Smooth muscle cell (in vitro differentiated cells): ENCODE measurements around the gene SLC6A19. TPM values are rescaled to one million over a fixed set of nuclear protein-coding genes. Genes with fewer than 3 reads are reported as not detected.

Experiments used
- DNase-seq: peaks from one replicate; lab custom pipeline; 2025; ENCODE audit not compliant: unreplicated experiment; lab: John Stamatoyannopoulos, UW
- H2AFZ ChIP-seq: fragments of 200-600 bp; sonication (generic); 2 replicates; pipeline ENCODE4 v1.6.0; 2016; ENCODE audit warnings: antibody characterized with exemption, low read depth, mild to moderate bottlenecking
- H3F3A ChIP-seq: fragments of 200-600 bp; sonication (generic); 2 replicates; pipeline ENCODE4 v1.6.0; 2017; ENCODE audit warnings: antibody characterized with exemption, low read depth
- H3K27ac ChIP-seq: fragments of 200-600 bp; sonication (generic); 2 replicates; pipeline ENCODE4 v1.5.1; 2016; ENCODE audit warnings: low read depth, mild to moderate bottlenecking
- H3K27me3 ChIP-seq: fragments of 200-600 bp; sonication (generic); 2 replicates; pipeline ENCODE4 v1.6.1; 2016; ENCODE audit warnings: low read depth, mild to moderate bottlenecking
- H3K36me3 ChIP-seq: fragments of 200-600 bp; sonication (generic); 2 replicates; pipeline ENCODE4 v1.5.1; 2016; ENCODE audit warnings: low read depth
- H3K4me1 ChIP-seq: fragments of 200-600 bp; sonication (generic); 2 replicates; pipeline ENCODE4 v1.5.1; 2016; ENCODE audit warnings: low read depth
- H3K4me2 ChIP-seq: fragments of 200-600 bp; sonication (generic); 2 replicates; pipeline ENCODE4 v1.6.0; 2016; ENCODE audit warnings: mild to moderate bottlenecking
- H3K4me3 ChIP-seq: fragments of 200-600 bp; sonication (generic); 2 replicates; pipeline ENCODE4 v1.5.1; 2016; ENCODE audit warnings: mild to moderate bottlenecking
- H3K79me2 ChIP-seq: fragments of 200-600 bp; sonication (generic); 2 replicates; pipeline ENCODE4 v1.6.0; 2016; ENCODE audit warnings: low read depth, mild to moderate bottlenecking
- H3K9ac ChIP-seq: fragments of 200-600 bp; sonication (generic); 2 replicates; pipeline ENCODE4 v1.6.0; 2016; ENCODE audit warnings: low read depth
- H3K9me3 ChIP-seq: fragments of 200-600 bp; sonication (generic); replicated peaks from 2 replicates; pipeline ENCODE4 v1.5.1; 2016; ENCODE audit warnings: low read depth
- H4K20me1 ChIP-seq: fragments of 200-600 bp; sonication (generic); 2 replicates; pipeline ENCODE4 v1.6.0; 2016; ENCODE audit warnings: low read depth
- WGBS: methylation state at CpG from one replicate; pipeline ENCODE4 v1.1.7; 2016; ENCODE audit warnings: low lambda C conversion rate; 5-methylcytosine and 5-hydroxymethylcytosine counted together
- polyA plus RNA-seq: library from polyadenylated mRNA; unstranded; fragments of >200 nt; fragmentation: Nextera tagmentation; extraction: Ambion mirVana; gene quantifications from 2 replicates; pipeline ENCODE4 v1.2.1, GENCODE V29; 2016
- total RNA-seq: library from RNA; depleted of rRNA; stranded (reverse); fragments of >200 nt; gene quantifications from 2 replicates; pipeline ENCODE4 v1.2.3, GENCODE V29; 2014
- TF ChIP-seq, protein P1 (sequence below): fragments of 200-600 bp; sonication (generic); IDR thresholded peaks from 2 replicates; pipeline ENCODE4 v1.5.1; 2017; ENCODE audit warnings: borderline replicate concordance, mild to moderate bottlenecking, antibody characterized with exemption; ENCODE audit not compliant: insufficient read depth, poor library complexity, severe bottlenecking

The SLC6A19 gene
- total and polyA plus RNA-seq, 2 experiments from 2014 or later = not detected

DNA sequence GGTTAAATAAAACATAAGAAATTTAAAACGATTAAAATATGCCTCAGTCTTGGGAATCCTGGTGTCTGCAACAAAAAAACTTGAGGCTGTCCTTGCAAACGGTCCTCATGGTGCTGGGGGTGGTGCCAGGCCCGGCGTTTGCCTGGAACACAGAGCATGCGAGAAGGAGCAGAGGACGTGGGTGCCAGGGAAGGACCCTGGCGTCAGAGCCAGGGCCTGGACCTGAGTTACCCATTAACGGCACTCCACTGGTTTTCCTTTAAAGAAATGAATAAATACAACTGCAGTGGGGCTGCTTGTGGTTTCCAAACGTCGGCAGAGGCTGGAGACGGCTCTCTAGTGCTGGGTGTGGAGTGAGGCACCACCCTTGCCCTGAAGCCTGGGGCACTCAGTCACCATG, 23.7 kb downstream of the SLC6A19 start, which contains the start of gene SLC6A18:
Gene SLC6A18, plus strand, starts transcription at position 301 of the 400 bp plus-strand sequence. Its CDS starts 97 bp downstream, at position 398.
- no peak for DNase-seq
- Histone ChIP-seq H3K9me3 (no peaks in the 10 kb centered on the region), H3K36me3 (no peaks in the 10 kb centered on the region), H3K27me3 (no peaks in the 10 kb centered on the region), H3K27ac (no peak within 1 kb of the TSS), H2AFZ (no peak within 1 kb of the TSS), H3K4me1 (no peaks in the 10 kb centered on the region), H3F3A (no peaks in the 10 kb centered on the region), H3K4me3 (no peak within 1 kb of the TSS), H3K79me2 (no peaks in the 10 kb centered on the region), H4K20me1 (no peaks in the 10 kb centered on the region), H3K4me2 (no peak within 1 kb of the TSS), H3K9ac (no peak within 1 kb of the TSS)
- WGBS = 76% methylated on average over 11 of the region's 11 CpGs
- TF ChIP-seq, protein P1, sequence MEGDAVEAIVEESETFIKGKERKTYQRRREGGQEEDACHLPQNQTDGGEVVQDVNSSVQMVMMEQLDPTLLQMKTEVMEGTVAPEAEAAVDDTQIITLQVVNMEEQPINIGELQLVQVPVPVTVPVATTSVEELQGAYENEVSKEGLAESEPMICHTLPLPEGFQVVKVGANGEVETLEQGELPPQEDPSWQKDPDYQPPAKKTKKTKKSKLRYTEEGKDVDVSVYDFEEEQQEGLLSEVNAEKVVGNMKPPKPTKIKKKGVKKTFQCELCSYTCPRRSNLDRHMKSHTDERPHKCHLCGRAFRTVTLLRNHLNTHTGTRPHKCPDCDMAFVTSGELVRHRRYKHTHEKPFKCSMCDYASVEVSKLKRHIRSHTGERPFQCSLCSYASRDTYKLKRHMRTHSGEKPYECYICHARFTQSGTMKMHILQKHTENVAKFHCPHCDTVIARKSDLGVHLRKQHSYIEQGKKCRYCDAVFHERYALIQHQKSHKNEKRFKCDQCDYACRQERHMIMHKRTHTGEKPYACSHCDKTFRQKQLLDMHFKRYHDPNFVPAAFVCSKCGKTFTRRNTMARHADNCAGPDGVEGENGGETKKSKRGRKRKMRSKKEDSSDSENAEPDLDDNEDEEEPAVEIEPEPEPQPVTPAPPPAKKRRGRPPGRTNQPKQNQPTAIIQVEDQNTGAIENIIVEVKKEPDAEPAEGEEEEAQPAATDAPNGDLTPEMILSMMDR = no peak

DNA sequence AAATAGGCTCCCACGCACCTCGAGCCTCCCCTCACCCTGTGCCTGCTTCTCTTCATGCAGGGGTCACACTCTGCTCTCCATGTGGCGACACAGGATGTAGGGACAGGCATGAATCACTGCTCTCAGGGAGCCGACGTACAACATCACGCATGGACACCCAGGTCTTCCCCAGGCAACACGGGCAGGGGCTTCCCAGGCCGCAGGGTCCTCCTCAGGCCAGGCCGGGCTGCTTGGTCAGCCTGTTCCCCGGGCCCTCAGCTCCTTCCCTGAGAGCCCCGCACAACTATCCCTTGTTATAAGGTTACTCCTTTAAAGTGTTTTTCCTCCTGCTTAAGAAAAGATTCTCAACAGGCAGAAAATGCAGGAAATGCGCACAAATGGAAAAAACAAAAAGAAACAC, 24.8 kb downstream of the SLC6A19 start:
- no peaks in the 10 kb centered on the region for H3K79me2 ChIP-seq

DNA sequence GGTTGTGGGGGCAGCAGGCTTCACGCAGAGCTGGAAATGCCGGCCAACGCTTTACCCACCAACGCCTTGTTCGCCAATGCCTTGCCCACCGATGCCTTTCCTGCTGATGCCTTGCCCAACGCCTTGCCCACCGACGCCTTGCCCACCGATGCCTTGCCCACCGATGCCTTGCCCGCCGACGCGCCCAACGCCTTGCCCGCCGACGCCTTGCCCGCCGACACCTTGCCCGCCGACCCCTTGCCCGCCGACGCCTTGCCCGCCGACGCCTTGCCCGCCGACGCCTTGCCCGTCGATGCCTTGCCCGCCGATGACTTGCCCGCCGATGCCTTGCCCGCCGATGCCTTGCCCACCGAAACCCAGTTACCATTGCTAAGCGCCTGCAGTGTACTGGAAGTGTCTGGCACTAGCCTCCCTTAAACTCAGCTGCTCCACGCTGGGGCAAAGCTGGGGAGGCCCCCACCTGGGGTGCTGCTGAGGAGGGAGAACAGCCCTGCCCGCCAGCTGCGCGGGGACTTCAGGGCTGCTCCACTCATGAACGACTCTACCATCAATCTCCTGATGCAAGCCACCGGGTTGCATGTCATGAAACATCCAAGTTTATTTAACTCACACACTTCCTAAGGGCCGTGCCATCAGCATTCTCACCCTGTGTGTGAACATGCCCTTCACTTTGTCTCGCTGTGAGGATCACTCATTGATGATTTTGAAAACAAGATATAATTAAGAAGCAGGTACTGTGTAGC, 25.6 kb downstream of the SLC6A19 start:
- Histone ChIP-seq H3K4me3 (no peak overlapping the region), H4K20me1 (no peaks in the 10 kb centered on the region), H3K9me3 (no peaks in the 10 kb centered on the region), H3K9ac (no peak overlapping the region), H2AFZ (no peak overlapping the region), H3K36me3 (no peaks in the 10 kb centered on the region), H3K4me1 (no peaks in the 10 kb centered on the region), H3K27ac (no peak overlapping the region), H3K4me2 (no peak overlapping the region), H3K27me3 (no peaks in the 10 kb centered on the region), H3K79me2 (no peaks in the 10 kb centered on the region), H3F3A (no peaks in the 10 kb centered on the region)
- TF ChIP-seq, protein P1 = no peak
- WGBS = 90% methylated on average over 49 of the region's 50 CpGs
- DNase-seq = no peak

More for the DNA sequence above, 24.8 kb downstream of the SLC6A19 start:
- no peaks in the 10 kb centered on the region for H4K20me1 ChIP-seq
- 89% methylated on average over 12 of the region's 12 CpGs for WGBS
- no peak overlapping the region for H3K4me3 ChIP-seq
- H3F3A ChIP-seq = no peaks in the 10 kb centered on the region
- no peaks in the 10 kb centered on the region for H3K9me3 ChIP-seq
- no peak overlapping the region for H3K27ac ChIP-seq
- TF ChIP-seq, protein P1 = no peak
- DNase-seq = no peak
- H3K4me2 ChIP-seq = no peak overlapping the region
- no peaks in the 10 kb centered on the region for H3K27me3 ChIP-seq
- no peak overlapping the region for H3K9ac ChIP-seq
- no peaks in the 10 kb centered on the region for H3K4me1 ChIP-seq
- no peak overlapping the region for H2AFZ ChIP-seq
- no peaks in the 10 kb centered on the region for H3K36me3 ChIP-seq

DNA sequence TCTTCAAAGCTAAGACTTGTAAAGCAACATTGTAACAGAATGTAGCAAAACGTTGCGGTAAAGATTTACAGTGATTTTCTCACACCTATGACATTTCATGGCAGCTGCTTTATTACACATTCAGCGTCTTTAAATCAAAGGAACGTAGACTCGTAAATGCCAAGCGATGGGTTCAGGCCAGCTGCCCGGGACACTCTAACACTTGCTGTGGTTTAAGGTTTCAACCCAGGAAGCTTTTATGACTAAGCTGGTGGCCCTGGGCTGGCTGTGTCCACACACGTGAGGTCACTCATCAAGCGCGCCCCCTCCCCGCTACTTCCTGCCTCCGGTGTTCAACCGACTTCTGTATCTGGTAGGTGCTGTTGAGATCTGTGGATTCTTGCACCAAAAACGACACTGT, 26.3 kb downstream of the SLC6A19 start:
- no peaks in the 10 kb centered on the region for H3K9me3 ChIP-seq
- no peaks in the 10 kb centered on the region for H3K4me1 ChIP-seq
- H3K79me2 ChIP-seq = no peaks in the 10 kb centered on the region
- no peaks in the 10 kb centered on the region for H3F3A ChIP-seq
- DNase-seq = no peak
- H2AFZ ChIP-seq = no peak overlapping the region
- no peaks in the 10 kb centered on the region for H3K27me3 ChIP-seq
- H3K4me3 ChIP-seq = no peak overlapping the region
- no peaks in the 10 kb centered on the region for H4K20me1 ChIP-seq
- H3K27ac ChIP-seq = no peak overlapping the region
- TF ChIP-seq, protein P1 = no peak
- H3K9ac ChIP-seq = no peak overlapping the region
- no peak overlapping the region for H3K4me2 ChIP-seq
- no peaks in the 10 kb centered on the region for H3K36me3 ChIP-seq
- 43% methylated on average over 14 of the region's 14 CpGs for WGBS
